Lower lobe of right lung (tissue), 2 donors: ENCODE measurements around the gene DAO. TPM values are rescaled to one million over a fixed set of nuclear protein-coding genes. Genes with fewer than 3 reads are reported as not detected.

ENCODE experiments used
- ATAC-seq, 2 donors: fragments of 200-7000 bp; cut with Tn5 transposase; one replicate each; pipeline ENCODE4 v1.9.1; 2020 to 2022; ENCODE audit warnings: mild to moderate bottlenecking in 2 of 2, moderate library complexity in 2 of 2
- DNase-seq: peaks from one replicate; pipeline ENCODE4 v3.0.0-alpha.2; 2020
- H3K27ac ChIP-seq: fragments of 200-600 bp; one replicate; pipeline ENCODE4 v1.8.0; 2022
- H3K27me3 ChIP-seq: fragments of 200-600 bp; one replicate; pipeline ENCODE4 v1.8.0; 2022; ENCODE audit warnings: low read depth
- H3K36me3 ChIP-seq: fragments of 200-600 bp; one replicate; pipeline ENCODE4 v1.8.0; 2022; ENCODE audit warnings: mild to moderate bottlenecking
- H3K4me1 ChIP-seq: fragments of 200-600 bp; one replicate; pipeline ENCODE4 v1.8.0; 2022
- H3K4me3 ChIP-seq: fragments of 200-600 bp; one replicate; pipeline ENCODE4 v1.8.0; 2022; ENCODE audit warnings: mild to moderate bottlenecking
- H3K9me3 ChIP-seq: fragments of 200-600 bp; one replicate; pipeline ENCODE4 v1.8.0; 2022
- CTCF ChIP-seq: fragments of 200-600 bp; IDR thresholded peaks from one replicate; pipeline ENCODE4 v1.8.0; 2022; ENCODE audit warnings: antibody characterized with exemption, mild to moderate bottlenecking
- intact Hi-C: fragments of 100-400 bp; cut with DNase I; formaldehyde crosslinking; loops from one replicate; pipeline ENCODE4 v1.11.0; 2022
- total RNA-seq: library from RNA; stranded (reverse); fragmentation: NEBNext Ultra II Directional; extraction: Animal tissue kit (Norgen Biotek cat#: 25700); gene quantifications from one replicate; pipeline ENCODE4 v1.2.1, GENCODE V29; 2021
- donor health status: DM: no; HTN: yes; CAD: no; lungs with severe emphysema.

DAO gene
- total RNA-seq, 1 donor from 2014 or later, result not detected

GRCh38 chr12:108911915-108912314, 32.0 kb downstream of the DAO start:
- intact Hi-C loops, result no loop called here
- ATAC-seq (no peak), DNase-seq (no peak)
- no peak for TF ChIP-seq CTCF
- no peaks in the 10 kb centered on the region for H3K9me3 ChIP-seq
- H3K4me1 ChIP-seq, result peaks cover 9% of the 10 kb centered on the region
- H3K27ac ChIP-seq, result no peak overlapping the region
- H3K4me3 ChIP-seq, result no peak overlapping the region
- no peaks in the 10 kb centered on the region for H3K36me3 ChIP-seq
- H3K27me3 ChIP-seq, result no peaks in the 10 kb centered on the region

GRCh38 chr12:108912361-108912760, 32.5 kb downstream of the DAO start:
- no peak for DNase-seq
- H3K4me3 ChIP-seq, result no peak overlapping the region
- no peaks in the 10 kb centered on the region for H3K36me3 ChIP-seq
- no peaks in the 10 kb centered on the region for H3K9me3 ChIP-seq
- peaks cover 8% of the 10 kb centered on the region for H3K4me1 ChIP-seq
- ATAC-seq, result no peak
- H3K27ac ChIP-seq, result no peak overlapping the region
- intact Hi-C loops, result no loop called here
- no peak for TF ChIP-seq CTCF
- no peaks in the 10 kb centered on the region for H3K27me3 ChIP-seq

- Histone ChIP-seq H3K9me3 (no peaks in the 10 kb centered on the region), H3K27ac (peak overlapping the region; percentile 36), H3K4me1 (no peaks in the 10 kb centered on the region), H3K27me3 (no peaks in the 10 kb centered on the region), H3K36me3 (no peaks in the 10 kb centered on the region), H3K4me3 (no peak overlapping the region)
- intact Hi-C loops, result no loop called here
- ATAC-seq, result peak in 1 of 2 donors; percentile 37
- no peak for DNase-seq
- no peak for TF ChIP-seq CTCF
Observed at GRCh38 chr12:108914121-108914531, 34.2 kb downstream of the DAO start.

GRCh38 chr12:108915632-108916133, 35.8 kb downstream of the DAO start:
- H3K27ac ChIP-seq, result no peak overlapping the region
- ATAC-seq, result no peak
- no peak for TF ChIP-seq CTCF
- H3K4me3 ChIP-seq, result no peak overlapping the region
- no peak for DNase-seq
- intact Hi-C loops, result no loop called here
- no peaks in the 10 kb centered on the region for H3K27me3 ChIP-seq
- H3K9me3 ChIP-seq, result peaks cover 4% of the 10 kb centered on the region
- no peaks in the 10 kb centered on the region for H3K4me1 ChIP-seq
- no peaks in the 10 kb centered on the region for H3K36me3 ChIP-seq

GRCh38 chr12:108916336-108916735, 36.4 kb downstream of the DAO start:
- Histone ChIP-seq H3K4me3 (no peak overlapping the region), H3K36me3 (no peaks in the 10 kb centered on the region), H3K27ac (no peak overlapping the region), H3K4me1 (no peaks in the 10 kb centered on the region), H3K27me3 (no peaks in the 10 kb centered on the region), H3K9me3 (peaks cover 4% of the 10 kb centered on the region)
- ATAC-seq, result no peak
- no peak for DNase-seq
- intact Hi-C loops, result no loop called here
- no peak for TF ChIP-seq CTCF

- Histone ChIP-seq H3K4me3 (no peak overlapping the region), H3K27ac (no peak overlapping the region), H3K27me3 (no peaks in the 10 kb centered on the region), H3K9me3 (peaks cover 4% of the 10 kb centered on the region), H3K4me1 (no peaks in the 10 kb centered on the region), H3K36me3 (no peaks in the 10 kb centered on the region)
- no peak for TF ChIP-seq CTCF
- intact Hi-C loops, result no loop called here
- ATAC-seq (no peak), DNase-seq (no peak)
Observed at GRCh38 chr12:108918206-108918605, 38.3 kb downstream of the DAO start.
